ENCODE data around the gene KATNAL1. TPM values are rescaled to one million over a fixed set of nuclear protein-coding genes. Genes with fewer than 3 reads are reported as not detected.

Gene KATNAL1
- total and polyA plus RNA-seq, 4 donors, result 2.4 to 20.5 (median 9.3) TPM

GRCh38 chr13:30301827-30302226, 5.5 kb downstream of the KATNAL1 start:
- Histone ChIP-seq H3K27ac (ENCODE audit: low read depth in 1 of 2, low read length in 1 of 2) (no peak overlapping the region), H3K27me3 (ENCODE audit: control insufficient read depth in 3 of 3, insufficient read depth in 3 of 3, low read length in 2 of 3) (no peaks in the 10 kb centered on the region), H3K9me3 (ENCODE audit: control insufficient read depth in 4 of 4, insufficient read depth in 3 of 4, low read length in 3 of 4) (no peaks in the 10 kb centered on the region), H3K4me3 (no peak overlapping the region), H3K36me3 (ENCODE audit: control insufficient read depth in 4 of 4, insufficient read depth in 4 of 4, low read length in 4 of 4) (no peaks in the 10 kb centered on the region), H3K9ac (ENCODE audit: insufficient read depth in 1 of 2, low read length in 2 of 2) (no peak overlapping the region), H3K4me1 (ENCODE audit: control insufficient read depth in 5 of 5, insufficient read depth in 5 of 5, low read length in 5 of 5) (peaks cover 0 to 19% (median 10%) of the 10 kb centered on the region in 5 donors)
- ATAC-seq (ENCODE audit: insufficient read depth, low FRiP score) (no peak), DNase-seq (no peak)
- no peak for TF ChIP-seq CTCF (IDR thresholded peaks at IDR 0.05; ENCODE audit: control extremely low read depth, extremely low read depth)
- WGBS, 2 donors, result 82 to 94% methylated on average over 5 of the region's 5 CpGs

GRCh38 chr13:30300596-30300995, 6.8 kb downstream of the KATNAL1 start:
- Histone ChIP-seq H3K9ac (ENCODE audit: insufficient read depth in 1 of 2, low read length in 2 of 2) (no peak overlapping the region), H3K36me3 (ENCODE audit: control insufficient read depth in 4 of 4, insufficient read depth in 4 of 4, low read length in 4 of 4) (no peaks in the 10 kb centered on the region), H3K27ac (ENCODE audit: low read depth in 1 of 2, low read length in 1 of 2) (no peak overlapping the region), H3K9me3 (ENCODE audit: control insufficient read depth in 4 of 4, insufficient read depth in 3 of 4, low read length in 3 of 4) (no peaks in the 10 kb centered on the region), H3K4me1 (ENCODE audit: control insufficient read depth in 5 of 5, insufficient read depth in 5 of 5, low read length in 5 of 5) (peaks cover 0 to 12% (median 8%) of the 10 kb centered on the region in 5 donors), H3K27me3 (ENCODE audit: control insufficient read depth in 3 of 3, insufficient read depth in 3 of 3, low read length in 2 of 3) (no peaks in the 10 kb centered on the region), H3K4me3 (no peak overlapping the region)
- DNase-seq (no peak), ATAC-seq (ENCODE audit: insufficient read depth, low FRiP score) (no peak)
- no peak for TF ChIP-seq CTCF (IDR thresholded peaks at IDR 0.05; ENCODE audit: control extremely low read depth, extremely low read depth)
- 90 to 92% methylated on average over 1 of the region's 1 CpG for WGBS, 2 donors

- no peak overlapping the region for H3K4me3 ChIP-seq
- no peaks in the 10 kb centered on the region for H3K27me3 ChIP-seq (ENCODE audit: control insufficient read depth in 3 of 3, insufficient read depth in 3 of 3, low read length in 2 of 3)
- H3K9me3 ChIP-seq (ENCODE audit: control insufficient read depth in 4 of 4, insufficient read depth in 3 of 4, low read length in 3 of 4), result no peaks in the 10 kb centered on the region
- H3K9ac ChIP-seq (ENCODE audit: insufficient read depth in 1 of 2, low read length in 2 of 2), result no peak overlapping the region
- ATAC-seq (ENCODE audit: insufficient read depth, low FRiP score) (no peak), DNase-seq (no peak)
- no peak for TF ChIP-seq CTCF (IDR thresholded peaks at IDR 0.05; ENCODE audit: control extremely low read depth, extremely low read depth)
- peaks cover 0 to 6% (median 4%) of the 10 kb centered on the region in 5 donors for H3K4me1 ChIP-seq (ENCODE audit: control insufficient read depth in 5 of 5, insufficient read depth in 5 of 5, low read length in 5 of 5)
- H3K36me3 ChIP-seq (ENCODE audit: control insufficient read depth in 4 of 4, insufficient read depth in 4 of 4, low read length in 4 of 4), result no peaks in the 10 kb centered on the region
- no peak overlapping the region for H3K27ac ChIP-seq (ENCODE audit: low read depth in 1 of 2, low read length in 1 of 2)
Measured at GRCh38 chr13:30299786-30300185, 7.6 kb downstream of the KATNAL1 start.

GRCh38 chr13:30295116-30295515, 12.2 kb downstream of the KATNAL1 start:
- DNase-seq (no peak), ATAC-seq (ENCODE audit: insufficient read depth, low FRiP score) (no peak)
- Histone ChIP-seq H3K36me3 (ENCODE audit: control insufficient read depth in 4 of 4, insufficient read depth in 4 of 4, low read length in 4 of 4) (no peaks in the 10 kb centered on the region), H3K4me1 (ENCODE audit: control insufficient read depth in 5 of 5, insufficient read depth in 5 of 5, low read length in 5 of 5) (peaks cover 0 to 15% (median 0%) of the 10 kb centered on the region in 5 donors), H3K9ac (ENCODE audit: insufficient read depth in 1 of 2, low read length in 2 of 2) (no peak overlapping the region), H3K9me3 (ENCODE audit: control insufficient read depth in 4 of 4, insufficient read depth in 3 of 4, low read length in 3 of 4) (no peaks in the 10 kb centered on the region), H3K27me3 (ENCODE audit: control insufficient read depth in 3 of 3, insufficient read depth in 3 of 3, low read length in 2 of 3) (no peaks in the 10 kb centered on the region), H3K27ac (ENCODE audit: low read depth in 1 of 2, low read length in 1 of 2) (no peak overlapping the region), H3K4me3 (no peak overlapping the region)
- WGBS, 2 donors, result 96 to 98% methylated on average over 2 of the region's 2 CpGs
- no peak for TF ChIP-seq CTCF (IDR thresholded peaks at IDR 0.05; ENCODE audit: control extremely low read depth, extremely low read depth)

Data from lung (tissue), 12 donors.